Airway epithelial cell (primary cell): ENCODE data around the gene TUBA3E. TPM values are rescaled to one million over a fixed set of nuclear protein-coding genes. Genes with fewer than 3 reads are reported as not detected.

Source experiments
- total RNA-seq: library from RNA; depleted of rRNA; stranded (reverse); fragments of >200 nt; gene quantifications from 2 replicates; pipeline ENCODE4 v1.2.3, GENCODE V29; 2015

TUBA3E gene
- total RNA-seq: not detected in 2 replicates

GRCh38 chr2:130198343-130198742, at the start of gene TUBA3E:
Gene TUBA3E (minus strand): TSS chr2:130198439. CDS start chr2:130198360, 79 bp downstream.

GRCh38 chr2:130181880-130182682, 16.2 kb downstream of the TUBA3E start, which contains the start of gene MZT2B:
Gene MZT2B (plus strand): TSS chr2:130182262. CDS start chr2:130182283, 21 bp downstream.

GRCh38 chr2:130181325-130181879, 16.8 kb downstream of the TUBA3E start, which contains the start of gene SMPD4:
Gene SMPD4 (minus strand): TSS chr2:130181602. CDS start chr2:130176592, 5,010 bp downstream.

GRCh38 chr2:130145006-130145414, 53.2 kb downstream of the TUBA3E start, which contains the start of gene CCDC74B:
Gene CCDC74B (minus strand): TSS chr2:130145112. CDS start chr2:130144996, 116 bp downstream.

Other genes with a start within 250 kb of the TUBA3E start
- gene RAB6C, start 218.8 kb downstream of the TUBA3E start, total RNA-seq: not detected in 2 replicates
- gene POTEF, start 69.2 kb downstream of the TUBA3E start, total RNA-seq: not detected in 2 replicates
- 7.1 and 17.5 TPM in 2 replicates for gene CCDC74B, start 53.3 kb downstream of the TUBA3E start, total RNA-seq
- 45.6 and 54.3 TPM in 2 replicates for gene SMPD4, start 16.8 kb downstream of the TUBA3E start, total RNA-seq
- 348 and 361 TPM in 2 replicates for gene MZT2B, start 16.2 kb downstream of the TUBA3E start, total RNA-seq
- gene IMP4, start 144.5 kb upstream of the TUBA3E start, total RNA-seq: 139 and 192 TPM in 2 replicates
- 10.8 and 14.1 TPM in 2 replicates for gene PTPN18, start 157.6 kb upstream of the TUBA3E start, total RNA-seq